ENCODE measurements around the gene SEC23B. TPM values are rescaled to one million over a fixed set of nuclear protein-coding genes. Genes with fewer than 3 reads are reported as not detected.

SEC23B gene
- total and polyA plus RNA-seq, 2 of the 13 experiments (the other 11 are each of a cell fraction or from before 2014, with no cell fraction given) = 114 to 120 TPM

DNA sequence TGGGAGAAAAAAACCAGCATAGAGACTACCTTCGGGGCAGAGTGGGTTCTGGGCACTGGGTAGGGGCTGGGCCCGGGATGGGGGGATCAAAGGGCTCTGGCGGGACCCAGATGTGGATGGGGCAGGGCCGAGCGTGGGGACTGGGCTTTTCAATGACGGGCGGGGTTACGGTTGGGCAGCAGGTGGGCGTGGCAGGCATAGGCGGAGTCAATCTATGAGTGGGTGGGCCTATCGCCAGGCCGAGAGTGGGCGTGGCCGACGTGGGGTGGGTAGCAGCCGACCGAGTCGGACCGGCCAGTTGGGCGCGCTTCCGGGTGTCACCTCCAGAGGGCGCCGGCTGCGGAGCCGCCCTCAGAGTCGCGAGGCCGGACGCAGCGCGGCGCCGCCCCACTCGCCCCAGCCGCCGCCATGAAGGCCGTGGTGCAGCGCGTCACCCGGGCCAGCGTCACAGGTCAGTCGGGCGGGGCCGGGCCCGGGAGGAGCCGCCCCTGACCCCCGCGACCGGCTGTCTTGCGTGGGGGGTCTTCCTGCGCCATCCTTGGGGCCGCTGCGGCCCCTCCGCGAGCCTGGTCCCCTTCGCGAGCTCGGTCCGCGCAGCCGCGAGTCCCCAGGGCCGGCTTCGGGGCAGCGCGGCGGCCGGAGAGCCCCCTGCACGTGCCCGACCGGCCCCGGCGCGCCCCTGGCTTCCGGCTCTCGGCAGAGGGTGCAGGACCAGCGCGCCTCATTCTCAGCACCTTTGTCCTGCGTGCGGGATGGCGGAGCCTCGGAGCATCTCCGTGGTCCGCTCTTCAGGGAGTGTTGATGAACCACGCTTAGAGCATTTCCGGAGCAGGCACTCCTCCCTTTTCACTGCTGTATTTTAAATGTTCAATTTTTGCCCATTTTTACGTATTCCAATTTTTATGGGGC, 80.2 kb downstream of the SEC23B start, which contains the start of gene DTD1 (continued):
- TF ChIP-seq GABPA (IDR thresholded peaks at IDR 0.05; ENCODE audit: low read depth, low read length) (peak; percentile 83), GABPA (CRISPR knock-in tag; IDR thresholded peaks at IDR 0.05; ENCODE audit: low read depth) (peak; percentile 76), ZNF3 (CRISPR knock-in tag; IDR thresholded peaks at IDR 0.05) (no peak), ZNF556 (CRISPR knock-in tag; IDR thresholded peaks at IDR 0.05; ENCODE audit: borderline replicate concordance) (peak; percentile 91), KMT2A (CRISPR knock-in tag; IDR thresholded peaks at IDR 0.05) (peak; percentile 78), NFE2L1 (CRISPR knock-in tag; IDR thresholded peaks at IDR 0.05; ENCODE audit: borderline replicate concordance) (no peak), ZNF577 (CRISPR knock-in tag; IDR thresholded peaks at IDR 0.05; ENCODE audit: borderline replicate concordance, low read depth) (no peak), MXI1 (IDR thresholded peaks at IDR 0.05; ENCODE audit: borderline replicate concordance, low read depth, low read length) (peak; percentile 16; the same call in 2 of the 3 replicates), ZNF232 (CRISPR knock-in tag; IDR thresholded peaks at IDR 0.05; ENCODE audit: borderline replicate concordance) (peak; percentile 82), ZKSCAN1 (IDR thresholded peaks at IDR 0.05; ENCODE audit: low read length) (no peak), SCMH1 (CRISPR knock-in tag; IDR thresholded peaks at IDR 0.05; ENCODE audit: borderline replicate concordance) (no peak), ZNF724P (CRISPR knock-in tag; IDR thresholded peaks at IDR 0.05; ENCODE audit: borderline replicate concordance) (peak; percentile 75; the same call in 1 of the 2 replicates), MAF1 (CRISPR knock-in tag; IDR thresholded peaks at IDR 0.05; ENCODE audit: borderline replicate concordance) (no peak), MAFG (CRISPR knock-in tag; IDR thresholded peaks at IDR 0.05) (no peak), ZSCAN9 (CRISPR knock-in tag; IDR thresholded peaks at IDR 0.05; ENCODE audit: borderline replicate concordance) (peak; percentile 19; the same call in 1 of the 2 replicates), ZNF263 (CRISPR knock-in tag; IDR thresholded peaks at IDR 0.05) (peak; percentile 70), ZNF660 (CRISPR knock-in tag; IDR thresholded peaks at IDR 0.05; ENCODE audit: borderline replicate concordance, low read depth) (no peak), GPN1 (CRISPR knock-in tag; IDR thresholded peaks at IDR 0.05; ENCODE audit: borderline replicate concordance) (no peak), ZNF33A (CRISPR knock-in tag; IDR thresholded peaks at IDR 0.05; ENCODE audit: borderline replicate concordance) (no peak), KAT8 (CRISPR knock-in tag; IDR thresholded peaks at IDR 0.05) (peak; percentile 61), ARNT2 (CRISPR knock-in tag; IDR thresholded peaks at IDR 0.05; ENCODE audit: low read depth) (peak; percentile 89), SRY (CRISPR knock-in tag; IDR thresholded peaks at IDR 0.05) (peak; percentile 18; the same call in 1 of the 2 replicates), ZNF891 (CRISPR knock-in tag; IDR thresholded peaks at IDR 0.05) (peak; percentile 56)
- TF ChIP-seq, protein P1, sequence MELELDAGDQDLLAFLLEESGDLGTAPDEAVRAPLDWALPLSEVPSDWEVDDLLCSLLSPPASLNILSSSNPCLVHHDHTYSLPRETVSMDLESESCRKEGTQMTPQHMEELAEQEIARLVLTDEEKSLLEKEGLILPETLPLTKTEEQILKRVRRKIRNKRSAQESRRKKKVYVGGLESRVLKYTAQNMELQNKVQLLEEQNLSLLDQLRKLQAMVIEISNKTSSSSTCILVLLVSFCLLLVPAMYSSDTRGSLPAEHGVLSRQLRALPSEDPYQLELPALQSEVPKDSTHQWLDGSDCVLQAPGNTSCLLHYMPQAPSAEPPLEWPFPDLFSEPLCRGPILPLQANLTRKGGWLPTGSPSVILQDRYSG (CRISPR knock-in tag; IDR thresholded peaks at IDR 0.05) = peak; percentile 85; the same call in 1 of the 2 replicates
- TF ChIP-seq, protein P2, sequence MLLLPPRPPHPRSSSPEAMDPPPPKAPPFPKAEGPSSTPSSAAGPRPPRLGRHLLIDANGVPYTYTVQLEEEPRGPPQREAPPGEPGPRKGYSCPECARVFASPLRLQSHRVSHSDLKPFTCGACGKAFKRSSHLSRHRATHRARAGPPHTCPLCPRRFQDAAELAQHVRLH (CRISPR knock-in tag; IDR thresholded peaks at IDR 0.05; ENCODE audit: borderline replicate concordance, low read depth) = peak; percentile 54; the same call in 1 of the 2 replicates
- TF ChIP-seq, protein P3, sequence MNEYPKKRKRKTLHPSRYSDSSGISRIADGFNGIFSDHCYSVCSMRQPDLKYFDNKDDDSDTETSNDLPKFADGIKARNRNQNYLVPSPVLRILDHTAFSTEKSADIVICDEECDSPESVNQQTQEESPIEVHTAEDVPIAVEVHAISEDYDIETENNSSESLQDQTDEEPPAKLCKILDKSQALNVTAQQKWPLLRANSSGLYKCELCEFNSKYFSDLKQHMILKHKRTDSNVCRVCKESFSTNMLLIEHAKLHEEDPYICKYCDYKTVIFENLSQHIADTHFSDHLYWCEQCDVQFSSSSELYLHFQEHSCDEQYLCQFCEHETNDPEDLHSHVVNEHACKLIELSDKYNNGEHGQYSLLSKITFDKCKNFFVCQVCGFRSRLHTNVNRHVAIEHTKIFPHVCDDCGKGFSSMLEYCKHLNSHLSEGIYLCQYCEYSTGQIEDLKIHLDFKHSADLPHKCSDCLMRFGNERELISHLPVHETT (CRISPR knock-in tag; conservative IDR thresholded peaks at IDR 0.05) = no peak; the same call in 1 of the 2 replicates
